GM19467 (cell line): ENCODE results near the gene WBP1.
"Not testable (repeated sequence)": the region's sequence is repeated elsewhere in the genome, so short reads cannot be mapped to it uniquely, and the experiment has no call there.

Experiments used
- ATAC-seq: cut with Tn5 transposase; IDR thresholded peaks from one replicate; pipeline ENCODE4 v1.9.1; 2021; ENCODE audit warnings: mild to moderate bottlenecking, moderate library complexity; ENCODE audit not compliant: unreplicated experiment

The WBP1 gene

GRCh38 chr2:74481431-74481830, 23.2 kb downstream of the WBP1 start:
- ATAC-seq: no peak

- ATAC-seq: peak; percentile 37
Measured at GRCh38 chr2:74481961-74482800, 23.9 kb downstream of the WBP1 start.

- peak; percentile 80 for ATAC-seq
Measured at GRCh38 chr2:74482801-74483674, 24.8 kb downstream of the WBP1 start, which contains the start of the genes CCDC142 and TTC31. TSS of gene CCDC142 (minus strand) at chr2:74482998. CDS start at chr2:74482837, 161 bp downstream. TSS of gene TTC31 (plus strand) at chr2:74483081. CDS start at chr2:74483096, 15 bp downstream.

GRCh38 chr2:74483675-74484164, 25.5 kb downstream of the WBP1 start:
- ATAC-seq: not testable (repeated sequence)

DNA sequence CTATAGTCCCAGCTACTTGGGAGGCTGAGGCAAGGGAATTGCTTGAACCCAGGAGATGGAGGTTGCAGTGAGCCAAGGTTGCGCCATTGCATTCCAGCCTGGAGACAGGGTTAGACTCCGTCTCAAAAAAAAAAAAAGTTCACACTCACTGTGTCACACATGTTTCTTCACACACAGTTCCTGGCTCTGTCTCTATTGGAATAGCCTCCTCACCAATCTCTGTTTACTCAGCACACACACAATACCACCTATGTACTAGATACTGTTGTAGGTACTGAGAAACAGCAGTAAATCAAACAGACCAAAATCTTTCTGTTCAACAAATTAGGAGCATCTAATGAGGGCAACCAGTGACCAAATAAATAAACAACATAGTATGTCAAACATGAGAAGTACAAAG, 27.9 kb downstream of the WBP1 start:
- no peak for ATAC-seq

- no peak for ATAC-seq
Measured at GRCh38 chr2:74488643-74489481, 30.6 kb downstream of the WBP1 start.

GRCh38 chr2:74489906-74490305, 31.7 kb downstream of the WBP1 start:
- ATAC-seq: no peak

DNA sequence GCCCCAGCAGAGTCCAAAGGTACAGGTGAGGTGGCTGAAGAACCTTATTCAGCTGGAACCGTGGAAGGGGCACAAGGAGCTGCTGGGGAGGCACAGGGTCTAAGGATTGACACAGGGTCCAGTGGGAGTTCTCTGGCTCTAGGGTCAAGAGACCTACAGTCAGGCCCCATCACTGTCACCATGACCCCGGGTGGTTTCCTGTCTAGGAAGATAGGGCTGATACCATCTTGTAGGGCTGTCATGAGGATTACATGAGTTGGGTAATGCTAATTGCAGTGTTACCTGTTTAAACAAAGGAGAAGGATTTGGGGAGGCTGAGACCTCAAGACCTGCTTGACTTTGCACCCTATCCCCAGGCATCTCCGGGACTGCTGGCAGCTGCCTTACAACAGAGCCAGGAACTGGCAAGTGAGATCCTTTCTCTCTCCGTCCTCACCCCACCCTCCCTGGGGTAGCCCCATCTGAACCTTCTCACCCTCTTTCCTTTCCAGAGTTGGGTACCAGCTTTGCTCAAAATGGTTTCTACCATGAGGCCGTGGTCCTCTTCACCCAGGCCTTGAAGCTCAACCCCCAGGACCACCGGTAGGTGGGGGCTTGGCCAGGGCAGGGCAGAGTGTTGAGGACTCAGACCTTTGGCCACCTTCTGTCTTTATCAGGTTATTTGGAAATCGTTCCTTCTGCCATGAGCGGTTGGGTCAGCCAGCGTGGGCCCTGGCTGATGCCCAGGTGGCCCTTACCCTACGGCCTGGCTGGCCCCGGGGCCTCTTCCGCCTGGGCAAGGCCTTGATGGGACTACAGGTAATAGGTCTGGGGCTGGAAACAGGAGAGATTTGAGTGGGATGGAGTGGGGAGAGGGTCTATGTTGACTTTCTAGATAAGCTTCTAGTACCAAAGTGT, 33.7 kb downstream of the WBP1 start:
- ATAC-seq: no peak

DNA sequence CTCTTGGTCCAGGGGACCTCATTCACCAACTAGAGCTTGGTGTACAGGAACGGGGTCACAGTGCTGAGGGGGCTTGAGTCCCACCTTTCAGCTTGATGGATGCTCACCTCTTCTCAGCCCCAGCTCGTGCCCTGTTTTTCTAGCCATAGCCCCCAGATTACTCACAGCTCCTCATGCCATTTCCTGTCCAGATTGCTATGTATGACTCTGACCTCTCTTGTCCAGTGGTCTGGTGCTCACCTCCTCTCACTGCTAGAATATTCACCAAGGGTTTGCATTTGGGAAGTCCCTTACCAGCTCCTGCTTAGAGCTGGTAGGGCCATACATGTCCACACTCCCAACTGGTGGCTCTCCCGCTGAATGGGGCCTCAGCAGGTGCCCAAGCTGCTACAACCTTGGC, 35.3 kb downstream of the WBP1 start:
- no peak for ATAC-seq

GRCh38 chr2:74495440-74495839, 37.2 kb downstream of the WBP1 start:
- no peak for ATAC-seq

DNA sequence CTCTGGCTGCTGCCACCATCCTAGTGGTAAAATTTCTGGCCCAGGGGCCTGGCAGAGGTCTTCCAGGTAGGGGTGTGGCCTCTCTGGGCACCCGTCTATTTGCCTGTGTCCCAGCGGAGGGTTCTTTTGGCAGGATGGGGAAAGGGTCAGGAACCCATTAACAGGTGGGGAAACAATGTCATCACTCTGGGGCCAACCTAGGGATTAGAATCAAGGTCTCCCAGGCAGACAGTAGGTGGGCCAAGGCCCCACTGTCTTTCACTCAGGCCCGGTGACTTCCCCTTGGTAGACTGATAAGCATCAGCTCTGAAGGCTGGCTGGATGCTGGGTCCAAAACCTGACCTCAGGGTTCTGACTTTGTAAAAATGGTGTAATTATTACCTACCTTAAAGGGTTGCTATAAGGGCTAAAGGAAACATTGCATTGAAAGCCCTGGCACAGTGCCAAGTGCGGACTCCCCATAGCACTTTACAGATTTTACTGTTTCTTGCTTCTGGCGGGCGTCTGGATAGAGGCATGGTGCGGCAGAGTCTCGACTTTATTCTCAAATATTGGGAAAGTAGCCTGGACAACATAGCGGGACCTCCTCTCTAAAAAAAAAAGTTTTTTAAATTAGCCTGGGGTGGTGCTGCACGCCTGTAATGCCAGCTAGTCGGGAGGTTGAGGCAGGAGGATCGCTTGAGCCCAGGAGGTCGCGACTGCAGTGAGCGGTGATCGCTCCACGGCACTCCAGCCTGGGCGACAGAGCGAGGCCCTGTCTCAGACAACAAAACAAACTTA, 38.9 kb downstream of the WBP1 start:
- ATAC-seq: no peak

GRCh38 chr2:74497777-74498499, 39.7 kb downstream of the WBP1 start:
- ATAC-seq: no peak

DNA sequence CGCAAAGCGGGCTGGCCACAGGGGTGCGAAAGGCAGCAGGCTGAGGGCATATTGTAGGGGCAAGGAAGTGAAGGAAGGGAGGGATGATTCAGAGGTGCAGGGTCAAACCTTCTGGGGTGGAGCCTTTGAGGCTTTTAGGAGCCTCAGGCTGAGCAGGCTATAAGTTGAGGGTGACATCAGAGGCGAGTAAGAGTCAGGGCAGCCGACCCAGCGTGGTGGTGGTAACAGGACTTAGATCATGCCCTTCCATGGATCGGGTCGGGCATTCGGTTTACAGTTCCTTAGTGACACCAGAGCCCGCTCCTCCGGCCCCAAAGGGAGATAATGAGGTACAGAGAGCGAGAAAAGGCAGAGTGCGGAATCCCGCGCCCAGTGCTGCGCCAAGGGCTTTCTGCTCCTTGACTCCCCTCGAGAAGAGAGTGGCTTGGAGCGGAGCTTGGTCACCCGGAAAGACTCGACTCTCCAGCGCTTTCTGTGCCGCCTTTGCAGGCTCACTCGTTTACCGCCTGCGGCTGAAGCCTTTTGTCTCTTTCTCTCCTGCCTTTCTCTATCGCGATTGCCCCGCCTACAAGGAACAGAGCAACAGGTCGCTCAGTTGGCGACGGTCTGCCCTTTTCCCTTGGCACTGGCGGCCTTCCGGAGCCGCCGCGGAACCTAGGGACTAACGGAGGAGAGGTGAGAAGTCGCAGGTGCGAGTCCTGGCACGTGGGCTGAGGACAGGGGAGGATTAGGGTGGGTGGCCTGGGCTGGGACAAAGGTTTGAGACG, 40.4 kb downstream of the WBP1 start:
- no peak for ATAC-seq

- no peak for ATAC-seq
Measured at GRCh38 chr2:74499267-74499939, 41.2 kb downstream of the WBP1 start, which contains the start of gene LBX2. TSS of gene LBX2 (minus strand) at chr2:74499603. CDS start at chr2:74499537, 66 bp downstream.

GRCh38 chr2:74499940-74500577, 41.8 kb downstream of the WBP1 start:
- no peak for ATAC-seq

- ATAC-seq: no peak
Measured at GRCh38 chr2:74500578-74500946, 42.3 kb downstream of the WBP1 start.
